Upper lobe of right lung (tissue), 1 donor: ENCODE data around the gene AOAH. TPM values are rescaled to one million over a fixed set of nuclear protein-coding genes. Genes with fewer than 3 reads are reported as not detected.
"Not testable (repeated sequence)": the region's sequence is repeated elsewhere in the genome, so short reads cannot be mapped to it uniquely, and the experiment has no call there.

Source experiments
- ATAC-seq: fragments of 200-7000 bp; cut with Tn5 transposase; one replicate; pipeline ENCODE4 v1.9.1; 2020; ENCODE audit warnings: mild to moderate bottlenecking, moderate library complexity
- DNase-seq: peaks from one replicate; pipeline ENCODE4 v3.0.0-alpha.2; 2020
- H3K27ac ChIP-seq: fragments of 200-600 bp; one replicate; pipeline ENCODE4 v1.8.0; 2022
- H3K27me3 ChIP-seq: fragments of 200-600 bp; one replicate; pipeline ENCODE4 v1.8.0; 2022; ENCODE audit warnings: mild to moderate bottlenecking
- H3K36me3 ChIP-seq: fragments of 200-600 bp; one replicate; pipeline ENCODE4 v1.8.0; 2022
- H3K4me1 ChIP-seq: fragments of 200-600 bp; one replicate; pipeline ENCODE4 v1.8.0; 2022
- H3K4me3 ChIP-seq: fragments of 200-600 bp; one replicate; pipeline ENCODE4 v1.8.0; 2022; ENCODE audit warnings: mild to moderate bottlenecking
- H3K9me3 ChIP-seq: fragments of 200-600 bp; one replicate; pipeline ENCODE4 v1.8.0; 2022
- CTCF ChIP-seq: fragments of 200-600 bp; IDR thresholded peaks from one replicate; pipeline ENCODE4 v1.8.0; 2022; ENCODE audit warnings: antibody characterized with exemption
- intact Hi-C: fragments of 100-400 bp; cut with DNase I; formaldehyde crosslinking; loops from one replicate; pipeline ENCODE4 v1.11.0; 2022
- total RNA-seq: library from RNA; stranded (reverse); fragmentation: NEBNext Ultra II Directional; extraction: Animal tissue kit (Norgen Biotek cat#: 25700); gene quantifications from one replicate; pipeline ENCODE4 v1.2.1, GENCODE V29; 2021
- donor health status: DM: no; HTN: yes; CAD: no; lungs with severe emphysema.

AOAH gene
- total RNA-seq, 1 donor from 2014 or later, result 20.8 TPM

- H3K4me1 ChIP-seq, result no peaks in the 10 kb centered on the region
- no peaks in the 10 kb centered on the region for H3K9me3 ChIP-seq
- intact Hi-C loops, result no loop called here
- no peaks in the 10 kb centered on the region for H3K27me3 ChIP-seq
- H3K4me3 ChIP-seq, result no peak overlapping the region
- no peak overlapping the region for H3K27ac ChIP-seq
- TF ChIP-seq CTCF, result no peak
- H3K36me3 ChIP-seq, result no peaks in the 10 kb centered on the region
- no peak for DNase-seq
- no peak for ATAC-seq
These were observed 5.1 kb downstream of the AOAH start for GRCh38 chr7:36719083-36719632.

GRCh38 chr7:36717586-36717985 is 6.7 kb downstream of the AOAH start:
- DNase-seq, result no peak
- TF ChIP-seq CTCF, result no peak
- H3K4me1 ChIP-seq, result no peaks in the 10 kb centered on the region
- no peak for ATAC-seq
- H3K9me3 ChIP-seq, result no peaks in the 10 kb centered on the region
- no peaks in the 10 kb centered on the region for H3K36me3 ChIP-seq
- no peaks in the 10 kb centered on the region for H3K27me3 ChIP-seq
- intact Hi-C loops, result no loop called here
- H3K27ac ChIP-seq, result no peak overlapping the region
- H3K4me3 ChIP-seq, result no peak overlapping the region

- H3K36me3 ChIP-seq, H3K4me3 ChIP-seq, H3K27ac ChIP-seq, DNase-seq, H3K9me3 ChIP-seq, H3K4me1 ChIP-seq, ATAC-seq, H3K27me3 ChIP-seq, intact Hi-C loops: not testable (repeated sequence)
These were observed 7.5 kb downstream of the AOAH start for GRCh38 chr7:36716802-36717201.

- no peak overlapping the region for H3K4me3 ChIP-seq
- no peaks in the 10 kb centered on the region for H3K36me3 ChIP-seq
- H3K27ac ChIP-seq, result no peak overlapping the region
- ATAC-seq (no peak), DNase-seq (no peak)
- H3K4me1 ChIP-seq, result no peaks in the 10 kb centered on the region
- H3K27me3 ChIP-seq, result no peaks in the 10 kb centered on the region
- intact Hi-C loops, result no loop called here
- H3K9me3 ChIP-seq, result no peaks in the 10 kb centered on the region
- no peak for TF ChIP-seq CTCF
These were observed 12.3 kb downstream of the AOAH start for GRCh38 chr7:36712015-36712414.

- Histone ChIP-seq H3K4me1 (no peaks in the 10 kb centered on the region), H3K27ac (no peak overlapping the region), H3K36me3 (no peaks in the 10 kb centered on the region), H3K4me3 (no peak overlapping the region), H3K27me3 (no peaks in the 10 kb centered on the region), H3K9me3 (no peaks in the 10 kb centered on the region)
- intact Hi-C loops, result no loop called here
- TF ChIP-seq CTCF, result no peak
- no peak for DNase-seq
- no peak for ATAC-seq
These were observed 13.0 kb downstream of the AOAH start for GRCh38 chr7:36711256-36711655.

GRCh38 chr7:36710186-36710791 is 14.0 kb downstream of the AOAH start:
- no peak overlapping the region for H3K4me3 ChIP-seq
- H3K4me1 ChIP-seq, result no peaks in the 10 kb centered on the region
- TF ChIP-seq CTCF, result no peak
- ATAC-seq (no peak), DNase-seq (no peak)
- no peak overlapping the region for H3K27ac ChIP-seq
- no peaks in the 10 kb centered on the region for H3K36me3 ChIP-seq
- H3K27me3 ChIP-seq, result no peaks in the 10 kb centered on the region
- no peaks in the 10 kb centered on the region for H3K9me3 ChIP-seq
- intact Hi-C loops, result no loop called here
